ENCODE data around the gene PROM1.

- TF ChIP-seq ARNT (IDR thresholded peaks at IDR 0.05) (no peak), PATZ1 (CRISPR knock-in tag; IDR thresholded peaks at IDR 0.05) (no peak), PHF21A (CRISPR knock-in tag; IDR thresholded peaks at IDR 0.05) (no peak), EZH2 (conservative IDR thresholded peaks at IDR 0.05; ENCODE audit: low read depth, low read length) (no peak), YY1 (IDR thresholded peaks at IDR 0.05; ENCODE audit: insufficient read depth, insufficient replicate concordance, low read depth, low read length) (no peak), TAF1 (CRISPR knock-in tag; IDR thresholded peaks at IDR 0.05) (no peak), CBX2 (IDR thresholded peaks at IDR 0.05; ENCODE audit: low read depth, low read length) (no peak), CBX2 (CRISPR knock-in tag; IDR thresholded peaks at IDR 0.05; ENCODE audit: low read depth) (no peak), ZNF556 (CRISPR knock-in tag; IDR thresholded peaks at IDR 0.05; ENCODE audit: borderline replicate concordance) (no peak), POLR2A (IDR thresholded peaks at IDR 0.05; ENCODE audit: insufficient read depth in 1 of 2, low read depth in 2 of 2, low read length in 2 of 2) (no peak), TP53 (CRISPR knock-in tag; conservative IDR thresholded peaks at IDR 0.05) (no peak), HNRNPK (IDR thresholded peaks at IDR 0.05; ENCODE audit: low read depth, low read length, poor library complexity, severe bottlenecking) (no peak), SYNCRIP (IDR thresholded peaks at IDR 0.05; ENCODE audit: insufficient read depth, low read depth, low read length) (no peak)
- TF ChIP-seq, protein P1, sequence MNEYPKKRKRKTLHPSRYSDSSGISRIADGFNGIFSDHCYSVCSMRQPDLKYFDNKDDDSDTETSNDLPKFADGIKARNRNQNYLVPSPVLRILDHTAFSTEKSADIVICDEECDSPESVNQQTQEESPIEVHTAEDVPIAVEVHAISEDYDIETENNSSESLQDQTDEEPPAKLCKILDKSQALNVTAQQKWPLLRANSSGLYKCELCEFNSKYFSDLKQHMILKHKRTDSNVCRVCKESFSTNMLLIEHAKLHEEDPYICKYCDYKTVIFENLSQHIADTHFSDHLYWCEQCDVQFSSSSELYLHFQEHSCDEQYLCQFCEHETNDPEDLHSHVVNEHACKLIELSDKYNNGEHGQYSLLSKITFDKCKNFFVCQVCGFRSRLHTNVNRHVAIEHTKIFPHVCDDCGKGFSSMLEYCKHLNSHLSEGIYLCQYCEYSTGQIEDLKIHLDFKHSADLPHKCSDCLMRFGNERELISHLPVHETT (CRISPR knock-in tag; conservative IDR thresholded peaks at IDR 0.05), result no peak
Observed at GRCh38 chr4:16083241-16084191, at the start of gene PROM1.

Measured in HepG2 (cell line).